ENCODE data around the gene GUCD1. TPM values are rescaled to one million over a fixed set of nuclear protein-coding genes. Genes with fewer than 3 reads are reported as not detected.
A peak's percentile ranks its signal among the peaks of the same experiment; 100 is the strongest.

Gene GUCD1
- total RNA-seq, 4 donors from 2014 or later, result 56.7 to 498 (median 277) TPM

DNA sequence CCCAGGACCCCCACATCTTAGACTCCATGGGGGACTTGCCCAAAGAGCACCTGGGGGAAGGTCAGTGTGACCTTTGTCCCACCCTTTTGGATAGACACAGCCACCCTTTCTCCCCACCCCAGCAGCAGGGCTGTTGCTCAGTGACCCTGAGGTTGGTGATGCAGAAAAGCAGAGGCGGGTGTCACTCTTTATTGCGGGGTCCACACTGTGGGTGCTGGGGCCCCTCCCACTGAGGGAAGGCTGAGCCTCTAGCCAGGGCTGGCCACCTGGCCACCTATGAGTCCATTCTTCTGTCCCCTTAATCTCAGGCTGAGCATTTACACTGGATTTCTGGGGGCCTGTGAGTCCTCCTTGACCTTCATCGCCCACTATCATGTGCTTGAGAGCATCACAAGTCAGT, 30.5 kb upstream of the GUCD1 start:
- intact Hi-C loops (cut with DNase I; ENCODE audit: low total_unique reads), result no loop called here
- Histone ChIP-seq H3K9me3 (no peaks in the 10 kb centered on the region), H3K4me3 (no peak overlapping the region), H3K27me3 (no peaks in the 10 kb centered on the region), H3K4me1 (peaks cover 5 to 22% (median 13%) of the 10 kb centered on the region in 4 donors), H3K36me3 (no peaks in the 10 kb centered on the region), H3K27ac (no peak overlapping the region)
- in situ Hi-C loops (cut with MboI; ENCODE audit: low pct_ligation_motif_present in 1 of 4, low pct_unique_long_range_greater_than_20kb in 1 of 4, low sequenced_read_pairs in 3 of 4), result no loop called here
- TF ChIP-seq POLR2A (IDR thresholded peaks at IDR 0.05) (no peak), EP300 (IDR thresholded peaks at IDR 0.05; ENCODE audit: low read depth) (no peak), POLR2AphosphoS5 (IDR thresholded peaks at IDR 0.05) (no peak), CTCF (IDR thresholded peaks at IDR 0.05) (no peak)
- DNase-seq, result no peak
- WGBS, 2 donors (ENCODE audit: low coverage in 1 of 2), result 89% methylated on average over 3 of the region's 3 CpGs; no CpG with 5 or more reads in 1 of the 2 donors

GRCh38 chr22:24584871-24585411, 30.0 kb upstream of the GUCD1 start:
- no peak for TF ChIP-seq POLR2A (IDR thresholded peaks at IDR 0.05)
- intact Hi-C loops (cut with DNase I; ENCODE audit: low total_unique reads) (no loop called here), in situ Hi-C loops (cut with MboI; ENCODE audit: low pct_ligation_motif_present in 1 of 4, low pct_unique_long_range_greater_than_20kb in 1 of 4, low sequenced_read_pairs in 3 of 4) (no loop called here)
- 92% methylated on average over 10 of the region's 10 CpGs; no CpG with 5 or more reads in 1 of the 2 donors for WGBS, 2 donors (ENCODE audit: low coverage in 1 of 2)
- no peaks in the 10 kb centered on the region for H3K27me3 ChIP-seq
- H3K4me3 ChIP-seq, result no peak overlapping the region
- H3K4me1 ChIP-seq, result peaks cover 5 to 27% (median 16%) of the 10 kb centered on the region in 4 donors
- DNase-seq, result no peak
- peak overlapping the region in 1 of 4 donors; percentile 80 for H3K27ac ChIP-seq
- H3K9me3 ChIP-seq, result no peaks in the 10 kb centered on the region
- no peaks in the 10 kb centered on the region for H3K36me3 ChIP-seq

- H3K4me3 ChIP-seq, result no peak overlapping the region
Observed at GRCh38 chr22:24584166-24584790, 29.3 kb upstream of the GUCD1 start.

DNA sequence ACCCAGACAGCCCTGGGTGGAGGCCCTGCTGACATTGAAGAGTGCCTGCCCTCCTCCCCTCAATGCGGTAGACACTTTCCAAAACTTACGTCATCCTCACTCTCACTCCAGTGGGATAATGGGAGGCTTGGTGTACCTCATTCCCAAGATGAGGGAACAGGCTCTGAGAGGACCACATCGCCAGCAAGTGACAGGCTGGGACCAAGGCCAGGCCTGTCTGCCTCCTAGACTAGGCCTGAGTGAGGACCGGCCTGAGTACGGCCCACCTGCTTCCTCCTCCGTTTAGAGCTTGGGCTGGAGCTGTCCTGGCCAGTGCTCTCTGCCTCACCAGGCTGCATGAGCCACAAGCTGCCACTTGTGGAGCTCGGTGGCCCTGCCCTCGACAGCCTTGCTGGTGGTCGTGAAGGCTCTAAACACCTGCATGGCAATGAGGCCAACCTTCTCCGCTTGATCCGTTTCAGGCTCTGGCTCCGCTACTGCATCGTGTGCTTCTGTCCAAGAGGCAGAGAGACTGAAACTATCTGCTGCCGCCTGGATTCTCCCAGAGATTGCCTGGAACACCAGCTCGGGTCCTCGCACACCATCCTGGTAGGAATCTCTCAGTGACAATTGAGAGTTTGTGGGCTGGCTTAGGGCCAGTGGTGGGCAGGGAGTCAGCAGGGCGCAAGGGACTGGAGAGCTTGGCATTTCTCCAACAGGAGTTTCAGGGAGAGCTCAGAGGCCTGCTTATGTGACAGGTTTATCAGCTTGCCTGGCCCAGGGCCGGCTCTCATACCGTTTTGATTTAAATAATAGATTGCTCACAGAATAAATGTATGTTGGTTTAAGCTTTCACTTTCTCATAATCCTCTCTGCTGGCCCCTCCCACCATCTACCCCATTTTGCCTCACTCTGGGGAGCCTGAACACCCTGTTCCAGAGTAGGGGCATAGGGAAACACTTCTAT, 28.6 kb upstream of the GUCD1 start:
- peaks cover 12 to 42% (median 28%) of the 10 kb centered on the region in 4 donors for H3K4me1 ChIP-seq
- TF ChIP-seq EP300 (IDR thresholded peaks at IDR 0.05; ENCODE audit: low read depth) (no peak), CTCF (IDR thresholded peaks at IDR 0.05) (no peak), POLR2A (IDR thresholded peaks at IDR 0.05) (no peak), POLR2AphosphoS5 (IDR thresholded peaks at IDR 0.05) (no peak)
- intact Hi-C loops (cut with DNase I; ENCODE audit: low total_unique reads) (no loop called here), in situ Hi-C loops (cut with MboI; ENCODE audit: low pct_ligation_motif_present in 1 of 4, low pct_unique_long_range_greater_than_20kb in 1 of 4, low sequenced_read_pairs in 3 of 4) (no loop called here)
- peak overlapping the region; percentile 50 to 80 (median 64) for H3K27ac ChIP-seq
- no peaks in the 10 kb centered on the region for H3K27me3 ChIP-seq
- no peaks in the 10 kb centered on the region for H3K36me3 ChIP-seq
- DNase-seq, result peak; percentile 32
- peak overlapping the region in 1 of 4 donors; percentile 16 for H3K4me3 ChIP-seq
- H3K9me3 ChIP-seq, result no peaks in the 10 kb centered on the region
- WGBS, 2 donors (ENCODE audit: low coverage in 1 of 2), result 55% methylated on average over 16 of the region's 19 CpGs; no CpG with 5 or more reads in 1 of the 2 donors

More at GRCh38 chr22:24584166-24584790, 29.3 kb upstream of the GUCD1 start:
- in situ Hi-C loops (cut with MboI; ENCODE audit: low pct_ligation_motif_present in 1 of 4, low pct_unique_long_range_greater_than_20kb in 1 of 4, low sequenced_read_pairs in 3 of 4), result no loop called here
- WGBS, 2 donors (ENCODE audit: low coverage in 1 of 2), result 91% methylated on average over 5 of the region's 5 CpGs; no CpG with 5 or more reads in 1 of the 2 donors
- no peak for DNase-seq
- TF ChIP-seq POLR2A (IDR thresholded peaks at IDR 0.05), result no peak
- no peak for TF ChIP-seq POLR2AphosphoS5 (IDR thresholded peaks at IDR 0.05)
- no peak for TF ChIP-seq CTCF (IDR thresholded peaks at IDR 0.05)
- no peak for TF ChIP-seq EP300 (IDR thresholded peaks at IDR 0.05; ENCODE audit: low read depth)
- no peaks in the 10 kb centered on the region for H3K36me3 ChIP-seq
- H3K9me3 ChIP-seq, result no peaks in the 10 kb centered on the region
- no peaks in the 10 kb centered on the region for H3K27me3 ChIP-seq
- H3K27ac ChIP-seq, result peak overlapping the region; percentile 50 to 80 (median 64)
- peaks cover 7 to 34% (median 20%) of the 10 kb centered on the region in 4 donors for H3K4me1 ChIP-seq
- intact Hi-C loops (cut with DNase I; ENCODE audit: low total_unique reads), result no loop called here
